HG02943 (cell line): ENCODE results near the gene SLC35D3.
"Not testable (repeated sequence)": the region's sequence is repeated elsewhere in the genome, so short reads cannot be mapped to it uniquely, and the experiment has no call there.

ENCODE experiments used
- ATAC-seq: cut with Tn5 transposase; IDR thresholded peaks from one replicate; pipeline ENCODE4 v1.9.1; 2021; ENCODE audit warnings: mild to moderate bottlenecking, low read depth, moderate library complexity; ENCODE audit not compliant: unreplicated experiment

Gene SLC35D3

DNA sequence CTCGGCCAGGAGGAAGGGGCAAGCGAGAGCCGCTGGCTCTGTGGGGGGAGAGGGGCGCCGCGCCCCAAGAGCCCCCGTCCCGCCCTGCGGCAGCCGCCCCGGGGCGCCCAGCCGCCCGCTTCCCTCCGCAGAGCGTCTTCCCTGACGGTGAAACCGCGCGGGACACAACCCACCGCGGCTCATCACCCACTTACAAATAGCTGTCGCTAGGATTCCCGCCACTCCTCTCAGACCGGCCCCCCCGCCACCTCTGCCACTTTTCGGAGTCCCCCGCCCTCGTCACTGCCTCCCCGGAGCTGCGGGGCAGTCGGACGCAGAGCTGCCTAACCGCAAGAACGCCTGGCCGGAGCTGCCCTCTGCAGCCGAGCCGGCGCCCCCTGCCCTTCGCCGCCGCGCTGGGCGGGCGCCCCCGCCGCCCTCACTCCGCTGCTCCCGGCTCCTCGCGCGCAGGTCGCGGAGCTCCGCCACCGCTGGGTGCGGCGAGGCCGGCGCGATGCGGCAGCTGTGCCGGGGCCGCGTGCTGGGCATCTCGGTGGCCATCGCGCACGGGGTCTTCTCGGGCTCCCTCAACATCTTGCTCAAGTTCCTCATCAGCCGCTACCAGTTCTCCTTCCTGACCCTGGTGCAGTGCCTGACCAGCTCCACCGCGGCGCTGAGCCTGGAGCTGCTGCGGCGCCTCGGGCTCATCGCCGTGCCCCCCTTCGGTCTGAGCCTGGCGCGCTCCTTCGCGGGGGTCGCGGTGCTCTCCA, at the start of gene SLC35D3:
SLC35D3 (plus strand) TSS at position 366 of the 749 bp plus-strand sequence; CDS start at position 494, 128 bp downstream.
- ATAC-seq = no peak

GRCh38 chr6:136873748-136874147, 48.4 kb upstream of the SLC35D3 start:
- no peak for ATAC-seq

DNA sequence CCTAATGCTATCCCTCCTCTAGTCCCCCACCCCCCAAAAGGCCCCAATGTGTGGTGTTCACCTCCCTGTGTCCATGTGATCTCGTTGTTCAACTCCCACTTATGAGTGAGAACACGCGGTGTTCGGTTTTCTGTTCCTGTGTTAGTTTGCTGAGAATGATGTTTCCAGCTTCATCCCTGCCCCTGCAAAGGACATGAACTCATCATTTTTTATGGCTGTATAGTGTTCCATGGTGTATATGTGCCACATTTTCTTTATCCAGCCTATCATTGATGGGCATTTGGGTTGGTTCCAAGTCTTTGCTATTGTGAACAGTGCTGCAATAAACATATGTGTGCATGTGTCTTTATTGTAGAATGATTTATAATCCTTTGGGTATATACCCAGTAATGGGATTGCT, 45.6 kb upstream of the SLC35D3 start:
- not testable (repeated sequence) for ATAC-seq

DNA sequence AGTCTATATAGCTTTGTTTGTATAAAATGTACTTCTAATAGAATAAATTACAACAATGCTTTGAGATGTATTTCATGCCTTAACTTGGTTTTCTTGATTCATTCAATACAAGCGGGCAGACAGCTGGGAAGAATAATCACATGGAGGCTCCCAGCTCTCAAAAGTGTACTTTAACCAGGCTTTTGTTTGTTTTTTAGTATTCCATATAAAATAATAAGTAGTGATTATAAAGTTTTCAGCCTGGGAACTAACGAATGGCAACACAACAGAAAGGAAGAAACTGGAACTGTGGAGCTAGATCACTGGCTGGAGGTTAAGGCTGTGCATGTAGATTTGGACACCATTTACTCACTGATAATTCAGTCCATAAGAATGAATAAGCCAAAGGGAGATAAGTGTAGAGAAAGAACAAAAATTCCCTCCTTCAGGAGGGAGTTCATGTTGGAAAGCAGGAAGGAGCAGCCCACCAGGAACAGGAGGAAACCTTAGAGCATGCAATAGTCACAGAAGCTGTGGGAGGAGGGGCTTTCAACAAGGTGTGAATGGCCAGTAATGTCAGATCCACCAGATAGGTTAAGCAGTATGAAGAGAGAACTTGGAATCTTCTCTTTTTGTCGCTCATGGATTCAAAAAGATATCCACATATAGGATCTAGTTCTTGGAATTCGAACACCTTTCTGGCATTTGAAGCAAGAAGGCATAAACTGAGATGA, 41.2 kb upstream of the SLC35D3 start:
- ATAC-seq = no peak

DNA sequence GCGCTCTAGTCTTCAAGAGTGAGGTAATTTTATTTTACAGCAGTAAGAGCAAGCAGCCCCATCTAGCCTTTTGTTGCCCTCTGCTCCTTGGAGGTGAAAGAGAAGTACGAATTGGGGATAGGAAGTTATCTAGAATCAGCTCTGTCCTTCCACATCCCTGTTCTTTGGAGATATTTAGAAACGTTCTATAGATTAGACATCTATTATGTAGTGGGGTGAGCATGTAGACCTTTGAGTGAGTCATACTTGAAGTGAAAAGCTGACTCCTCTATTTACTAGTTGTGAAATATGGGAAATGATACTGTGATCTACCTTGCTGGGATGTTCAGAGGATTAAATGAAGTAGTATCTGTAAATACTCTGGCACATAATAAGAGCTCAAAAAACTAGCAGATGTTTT, 36.0 kb upstream of the SLC35D3 start:
- ATAC-seq = no peak

DNA sequence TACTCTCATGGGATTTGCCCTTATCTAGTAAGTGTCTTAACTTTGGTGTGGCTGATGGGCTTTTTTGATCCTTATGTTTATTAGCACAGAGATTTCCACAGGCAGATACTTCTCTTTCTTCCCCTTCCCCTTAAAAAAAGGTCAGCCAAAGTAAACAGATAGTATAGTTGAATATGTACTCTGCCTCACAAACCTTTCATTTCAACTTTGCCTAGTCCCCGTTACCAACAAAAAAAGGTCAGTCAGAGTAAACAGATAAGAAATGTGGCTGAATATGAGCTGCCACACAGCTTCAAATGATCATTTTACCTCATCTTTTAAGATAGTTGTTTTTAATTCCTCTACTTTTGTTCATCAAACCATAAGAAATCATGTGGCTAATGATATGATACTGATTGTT, 34.1 kb upstream of the SLC35D3 start:
- ATAC-seq = no peak

- no peak for ATAC-seq
Measured at GRCh38 chr6:136889271-136890193, 32.6 kb upstream of the SLC35D3 start.

GRCh38 chr6:136890194-136890839, 31.8 kb upstream of the SLC35D3 start:
- ATAC-seq = no peak

DNA sequence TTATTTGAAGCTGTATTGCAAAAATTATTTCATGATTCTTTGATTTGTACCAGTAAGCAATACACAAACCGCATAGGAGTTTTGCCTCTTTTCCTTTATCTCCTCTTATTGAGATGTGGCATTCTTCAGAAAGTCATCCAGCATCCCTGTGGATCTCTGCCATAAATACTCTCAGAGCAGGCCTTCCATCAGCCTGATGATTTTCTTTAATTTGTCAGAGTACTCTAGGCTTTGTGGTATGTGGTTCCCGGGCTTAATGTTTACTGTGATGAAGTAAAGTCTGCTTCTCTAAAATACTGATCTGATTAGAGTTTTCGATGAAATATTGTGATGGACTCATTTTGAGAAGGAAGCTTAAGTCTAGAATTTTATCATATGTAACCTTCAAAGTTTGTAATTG, 31.1 kb upstream of the SLC35D3 start:
- no peak for ATAC-seq

DNA sequence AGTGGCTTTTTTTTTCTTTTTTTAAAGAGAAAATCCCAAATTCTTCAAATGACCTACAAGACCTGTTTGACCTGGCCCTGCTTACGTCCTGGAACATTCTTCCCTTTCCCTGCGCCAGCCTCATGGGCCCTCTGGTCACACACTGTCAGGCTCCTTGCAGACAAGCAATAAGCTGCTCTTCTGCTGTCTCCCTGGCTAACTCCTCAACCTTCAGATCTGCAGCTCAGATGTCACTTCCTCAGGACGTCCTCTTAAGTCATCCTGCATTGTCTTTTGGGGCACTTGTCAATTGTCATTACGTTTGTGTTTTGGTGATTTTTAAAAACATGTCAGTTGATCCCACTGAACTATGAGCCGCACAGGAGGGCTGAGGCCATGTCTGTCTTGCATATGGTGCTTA, 28.9 kb upstream of the SLC35D3 start:
- no peak for ATAC-seq

DNA sequence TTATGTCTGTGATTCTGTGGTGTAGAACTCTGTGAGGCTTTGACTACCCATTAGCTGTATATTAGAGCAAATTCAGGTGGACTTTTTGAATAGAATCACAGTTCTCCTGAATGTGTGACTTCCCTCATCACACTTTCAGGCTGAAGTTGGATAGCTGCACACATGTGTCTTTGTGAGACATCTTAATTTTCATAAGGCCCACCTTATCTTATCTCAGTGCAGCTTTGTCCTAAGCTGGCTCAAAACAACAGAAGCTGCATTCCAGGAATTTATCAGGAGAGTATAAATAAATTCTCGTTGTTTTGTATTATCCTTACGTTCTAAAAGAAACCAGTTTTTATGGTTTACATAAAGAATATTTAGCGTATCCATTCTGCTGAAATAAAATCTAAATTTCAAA, 26.2 kb upstream of the SLC35D3 start:
- ATAC-seq = no peak

GRCh38 chr6:136897071-136897470, 25.0 kb upstream of the SLC35D3 start:
- ATAC-seq = no peak

DNA sequence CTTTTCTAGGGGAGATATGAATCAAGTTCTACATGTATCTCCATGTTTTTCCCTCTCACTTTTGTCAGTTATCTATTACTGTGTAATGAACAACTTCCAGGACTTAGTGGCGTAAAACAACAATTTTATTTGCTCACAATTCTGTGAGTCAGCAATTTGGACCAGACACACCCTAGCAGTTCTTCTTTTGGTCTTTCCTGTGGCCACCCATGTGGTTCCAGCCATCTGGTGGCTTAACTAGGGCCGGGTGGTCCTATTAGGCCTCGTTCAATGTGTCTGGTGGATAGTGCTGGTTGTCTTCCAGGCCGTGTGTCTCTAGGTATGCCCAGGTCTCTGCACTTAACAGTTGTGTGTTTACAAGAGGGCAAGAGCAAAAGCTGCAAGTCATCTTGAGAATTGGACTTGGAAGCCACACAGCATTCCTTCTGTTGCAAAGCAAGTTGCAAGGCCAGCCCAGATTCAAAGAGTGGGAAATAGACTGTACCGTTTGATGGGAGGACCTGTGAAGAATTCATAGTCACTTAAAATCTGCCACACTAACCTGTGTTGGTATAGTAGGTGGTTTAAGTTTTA, 20.8 kb upstream of the SLC35D3 start:
- no peak for ATAC-seq

- ATAC-seq = not testable (repeated sequence)
Measured at GRCh38 chr6:136904477-136904876, 17.6 kb upstream of the SLC35D3 start.

GRCh38 chr6:136914947-136915346, 7.2 kb upstream of the SLC35D3 start:
- ATAC-seq = no peak

- ATAC-seq = no peak
Measured at GRCh38 chr6:136918706-136919105, 3.4 kb upstream of the SLC35D3 start.

DNA sequence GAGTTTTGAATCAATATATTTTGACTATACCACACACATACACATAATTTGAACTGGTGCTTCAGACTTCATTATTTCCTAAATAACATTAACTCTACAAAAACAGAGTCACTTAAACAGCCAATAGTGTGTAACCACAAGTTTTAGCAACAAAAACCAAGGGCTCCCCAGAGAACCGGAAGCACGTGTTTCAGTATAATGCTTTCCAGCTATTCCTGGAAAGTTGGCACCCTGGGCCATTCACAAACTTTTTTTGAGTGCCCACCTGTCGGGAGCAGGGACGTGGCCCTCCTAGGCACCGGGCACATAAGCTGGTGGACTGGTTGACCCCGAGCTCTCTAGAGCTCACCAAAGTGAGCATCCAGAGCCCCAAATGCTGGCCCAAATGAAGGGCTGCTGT, 1.9 kb upstream of the SLC35D3 start:
- ATAC-seq = no peak

DNA sequence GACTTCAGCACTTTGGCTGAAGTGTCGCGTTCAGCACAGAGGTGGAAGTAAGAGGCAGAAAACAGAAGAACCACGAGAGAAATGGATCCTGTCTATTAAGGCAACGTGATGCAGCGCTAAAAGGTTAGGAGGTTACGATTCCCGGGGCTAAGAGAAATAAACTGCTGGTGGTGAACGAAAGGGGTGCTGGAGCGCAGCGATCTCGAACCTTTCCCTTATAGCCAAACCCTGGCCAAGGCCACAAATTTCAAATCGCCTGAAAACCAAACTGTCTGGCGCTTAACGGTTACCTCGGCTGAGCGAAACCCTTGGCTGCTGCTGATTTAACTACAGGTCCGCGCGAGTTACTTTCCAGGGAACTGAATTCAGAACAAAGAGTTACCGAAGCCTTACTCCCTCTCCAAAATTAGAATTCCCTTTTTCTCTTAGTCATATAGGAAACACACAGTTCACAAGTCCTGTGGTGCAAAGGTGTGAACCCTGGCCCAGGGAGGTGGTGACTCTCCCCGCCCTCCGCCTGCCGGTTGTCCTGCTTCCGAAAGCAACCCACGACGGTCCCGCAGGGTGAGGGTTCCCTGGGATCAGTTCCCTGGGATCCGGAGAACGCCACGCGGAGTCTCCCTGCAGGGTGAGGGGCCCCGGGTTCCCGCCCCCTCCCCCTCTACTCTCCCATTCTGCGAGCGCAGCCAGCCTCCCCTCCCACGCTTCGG, 1.3 kb upstream of the SLC35D3 start:
- no peak for ATAC-seq

GRCh38 chr6:136921381-136921935, 643 bp upstream of the SLC35D3 start:
- no peak for ATAC-seq
